ENCODE results near the gene SSBP4.

DNA sequence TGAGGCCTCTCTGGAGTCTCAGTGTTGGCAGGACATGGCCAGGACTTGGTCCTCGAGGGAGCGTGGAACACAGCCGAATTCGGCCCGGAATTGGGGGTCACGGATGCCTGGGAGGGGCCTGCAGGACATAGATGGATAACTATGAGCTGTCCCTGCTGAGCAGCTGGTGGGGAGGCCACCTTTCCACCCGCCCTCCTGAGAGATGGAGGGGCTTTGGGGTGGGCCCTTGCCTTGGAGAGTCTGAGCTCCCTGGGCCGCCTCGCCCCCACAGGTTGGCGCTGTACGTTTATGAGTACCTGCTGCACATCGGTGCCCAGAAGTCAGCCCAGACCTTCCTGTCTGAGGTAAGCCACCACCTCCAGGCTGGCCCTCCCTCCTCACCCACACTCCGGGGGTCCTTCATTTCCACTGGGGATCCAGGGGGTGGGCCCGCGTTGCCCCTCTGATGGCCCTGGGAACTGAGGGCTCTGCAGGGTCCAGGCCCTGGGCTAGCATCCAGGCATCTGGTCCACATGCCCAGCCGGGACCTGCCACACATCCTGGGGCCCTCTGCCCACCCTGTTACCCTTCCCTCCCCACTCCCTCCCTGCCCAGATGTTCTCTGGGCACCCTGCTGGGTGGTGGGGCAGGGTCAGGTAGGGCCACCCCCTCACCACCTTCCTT lies 8.0 kb downstream of the SSBP4 start:
- TF ChIP-seq, protein P1, sequence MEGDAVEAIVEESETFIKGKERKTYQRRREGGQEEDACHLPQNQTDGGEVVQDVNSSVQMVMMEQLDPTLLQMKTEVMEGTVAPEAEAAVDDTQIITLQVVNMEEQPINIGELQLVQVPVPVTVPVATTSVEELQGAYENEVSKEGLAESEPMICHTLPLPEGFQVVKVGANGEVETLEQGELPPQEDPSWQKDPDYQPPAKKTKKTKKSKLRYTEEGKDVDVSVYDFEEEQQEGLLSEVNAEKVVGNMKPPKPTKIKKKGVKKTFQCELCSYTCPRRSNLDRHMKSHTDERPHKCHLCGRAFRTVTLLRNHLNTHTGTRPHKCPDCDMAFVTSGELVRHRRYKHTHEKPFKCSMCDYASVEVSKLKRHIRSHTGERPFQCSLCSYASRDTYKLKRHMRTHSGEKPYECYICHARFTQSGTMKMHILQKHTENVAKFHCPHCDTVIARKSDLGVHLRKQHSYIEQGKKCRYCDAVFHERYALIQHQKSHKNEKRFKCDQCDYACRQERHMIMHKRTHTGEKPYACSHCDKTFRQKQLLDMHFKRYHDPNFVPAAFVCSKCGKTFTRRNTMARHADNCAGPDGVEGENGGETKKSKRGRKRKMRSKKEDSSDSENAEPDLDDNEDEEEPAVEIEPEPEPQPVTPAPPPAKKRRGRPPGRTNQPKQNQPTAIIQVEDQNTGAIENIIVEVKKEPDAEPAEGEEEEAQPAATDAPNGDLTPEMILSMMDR (IDR thresholded peaks at IDR 0.05), result no peak
- no peak for TF ChIP-seq ZFX (IDR thresholded peaks at IDR 0.05; ENCODE audit: borderline replicate concordance)
